Measurements from ENCODE around the gene C5orf47.

C5orf47 gene, protein sequence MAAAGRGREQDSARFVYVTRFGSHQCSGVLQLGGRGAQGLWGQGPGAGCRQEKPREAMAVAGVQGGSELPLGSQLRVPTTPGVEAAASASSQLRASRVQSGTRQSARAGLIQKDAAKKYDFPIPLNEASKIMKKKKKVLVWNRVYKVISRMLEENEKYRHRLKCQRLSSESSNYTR

GRCh38 chr5:173988554-173989431 is at the start of gene C5orf47:
Gene C5orf47, plus strand, starts transcription at chr5:173989170. Its CDS starts 94 bp downstream, at chr5:173989264.
- H3F3A ChIP-seq (ENCODE audit: insufficient read depth, low read length) = no peaks in the 10 kb centered on the region
- no peak within 1 kb of the TSS for H3K9ac ChIP-seq (ENCODE audit: low read length)
- H4K20me1 ChIP-seq (ENCODE audit: insufficient read depth, low read length) = no peaks in the 10 kb centered on the region
- no peak within 1 kb of the TSS for H3K4me3 ChIP-seq (ENCODE audit: low read length)
- DNase-seq = no peak
- TF ChIP-seq EZH2 (optimal IDR thresholded peaks at IDR 0.05; ENCODE audit: low read depth, low read length) = no peak
- no peak for TF ChIP-seq CTCF (IDR thresholded peaks at IDR 0.05; ENCODE audit: low read length)
- no peak for TF ChIP-seq EZH2phosphoT487 (IDR thresholded peaks at IDR 0.05; ENCODE audit: low read length)
- H3K27ac ChIP-seq (ENCODE audit: low read length) = no peak within 1 kb of the TSS
- no peak within 1 kb of the TSS for H3K4me2 ChIP-seq (ENCODE audit: low read depth, low read length)
- H3K9me3 ChIP-seq (replicated peaks; ENCODE audit: insufficient read depth, low read length) = no peaks in the 10 kb centered on the region
- H3K36me3 ChIP-seq (replicated peaks; ENCODE audit: insufficient read depth, low read length) = no peaks in the 10 kb centered on the region
- no peaks in the 10 kb centered on the region for H3K9me2 ChIP-seq (replicated peaks; ENCODE audit: insufficient read depth, low read length)
- H3K79me2 ChIP-seq (ENCODE audit: low read length) = no peaks in the 10 kb centered on the region
- H2AFZ ChIP-seq (ENCODE audit: low read length) = no peak within 1 kb of the TSS
- no peaks in the 10 kb centered on the region for H3K4me1 ChIP-seq (ENCODE audit: low read length)
- no peaks in the 10 kb centered on the region for H3K27me3 ChIP-seq (replicated peaks; ENCODE audit: insufficient read depth, low read length)

DNA sequence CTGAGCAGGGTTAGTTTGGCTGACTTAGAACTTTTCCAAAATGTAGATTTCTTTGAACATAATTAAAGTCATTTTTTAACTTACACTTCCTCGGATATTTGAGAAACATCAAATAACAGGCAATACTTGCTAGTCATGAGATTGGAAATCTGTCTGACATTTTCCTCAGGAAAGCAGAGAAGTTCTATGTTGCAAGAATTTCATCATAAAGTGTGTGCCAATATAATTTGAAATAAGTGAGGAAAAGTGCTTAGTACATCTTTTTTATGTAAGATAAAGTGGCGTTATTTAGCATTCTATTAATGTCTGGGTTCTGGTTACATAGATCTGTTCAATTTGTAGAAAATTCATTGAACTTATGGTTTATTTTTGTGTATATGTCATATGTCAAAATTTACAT is 48.7 kb upstream of the C5orf47 start:
- no peak overlapping the region for H3K27ac ChIP-seq (ENCODE audit: low read length)
- TF ChIP-seq EZH2 (optimal IDR thresholded peaks at IDR 0.05; ENCODE audit: low read depth, low read length) (no peak), EZH2phosphoT487 (IDR thresholded peaks at IDR 0.05; ENCODE audit: low read length) (no peak), CTCF (IDR thresholded peaks at IDR 0.05; ENCODE audit: low read length) (no peak)
- no peak overlapping the region for H3K4me3 ChIP-seq (ENCODE audit: low read length)

DNA sequence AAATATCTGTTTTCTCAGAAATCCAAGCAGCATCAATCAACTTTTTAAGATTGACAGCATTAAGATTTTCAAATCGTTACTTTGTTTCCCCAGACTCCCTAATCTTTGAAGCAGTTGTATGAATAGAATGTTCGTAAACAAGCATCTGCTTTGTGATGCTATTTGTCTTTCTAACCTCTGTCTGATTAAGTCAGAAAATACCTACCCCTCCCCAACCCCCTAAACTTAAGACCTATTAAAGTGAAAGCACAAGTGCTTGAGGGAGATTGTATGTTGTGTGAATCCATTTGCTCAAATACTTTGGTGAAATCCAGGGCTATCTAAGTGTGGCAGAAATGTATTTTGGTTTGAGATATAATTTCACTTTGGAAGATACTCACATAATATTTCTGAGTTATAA is 47.9 kb upstream of the C5orf47 start:
- Histone ChIP-seq H3F3A (ENCODE audit: insufficient read depth, low read length) (peaks cover 14% of the 10 kb centered on the region; the same call in 1 of the 2 replicates), H3K4me1 (ENCODE audit: low read length) (0 out of 2 replicates have a peak, but pooled peaks cover 1% of the 10 kb centered on the region), H3K4me3 (ENCODE audit: low read length) (no peak overlapping the region), H3K4me2 (ENCODE audit: low read depth, low read length) (no peak overlapping the region), H3K27ac (ENCODE audit: low read length) (no peak overlapping the region), H3K9me2 (replicated peaks; ENCODE audit: insufficient read depth, low read length) (no peaks in the 10 kb centered on the region), H2AFZ (ENCODE audit: low read length) (no peak overlapping the region), H3K79me2 (ENCODE audit: low read length) (peaks cover 100% of the 10 kb centered on the region), H3K36me3 (replicated peaks; ENCODE audit: insufficient read depth, low read length) (peaks cover 20% of the 10 kb centered on the region), H3K9ac (ENCODE audit: low read length) (no peak overlapping the region), H3K27me3 (replicated peaks; ENCODE audit: insufficient read depth, low read length) (no peaks in the 10 kb centered on the region), H4K20me1 (ENCODE audit: insufficient read depth, low read length) (peaks cover 34% of the 10 kb centered on the region), H3K9me3 (replicated peaks; ENCODE audit: insufficient read depth, low read length) (no peaks in the 10 kb centered on the region)
- no peak for TF ChIP-seq EZH2phosphoT487 (IDR thresholded peaks at IDR 0.05; ENCODE audit: low read length)
- no peak for TF ChIP-seq CTCF (IDR thresholded peaks at IDR 0.05; ENCODE audit: low read length)
- TF ChIP-seq EZH2 (optimal IDR thresholded peaks at IDR 0.05; ENCODE audit: low read depth, low read length) = no peak
- DNase-seq = no peak

More for the DNA sequence above, 48.7 kb upstream of the C5orf47 start:
- H4K20me1 ChIP-seq (ENCODE audit: insufficient read depth, low read length) = peaks cover 34% of the 10 kb centered on the region
- no peak for DNase-seq
- peaks cover 14% of the 10 kb centered on the region for H3K36me3 ChIP-seq (replicated peaks; ENCODE audit: insufficient read depth, low read length)
- no peak overlapping the region for H3K4me2 ChIP-seq (ENCODE audit: low read depth, low read length)
- H2AFZ ChIP-seq (ENCODE audit: low read length) = no peak overlapping the region
- H3K4me1 ChIP-seq (ENCODE audit: low read length) = 0 out of 2 replicates have a peak, but pooled peaks cover 3% of the 10 kb centered on the region
- no peak overlapping the region for H3K9ac ChIP-seq (ENCODE audit: low read length)
- no peaks in the 10 kb centered on the region for H3K9me2 ChIP-seq (replicated peaks; ENCODE audit: insufficient read depth, low read length)
- H3K27me3 ChIP-seq (replicated peaks; ENCODE audit: insufficient read depth, low read length) = no peaks in the 10 kb centered on the region
- no peaks in the 10 kb centered on the region for H3K9me3 ChIP-seq (replicated peaks; ENCODE audit: insufficient read depth, low read length)
- H3F3A ChIP-seq (ENCODE audit: insufficient read depth, low read length) = peaks cover 14% of the 10 kb centered on the region
- H3K79me2 ChIP-seq (ENCODE audit: low read length) = peaks cover 100% of the 10 kb centered on the region
